Measurements from ENCODE around the gene SPATA18. TPM values are rescaled to one million over a fixed set of nuclear protein-coding genes. Genes with fewer than 3 reads are reported as not detected.
A peak's percentile ranks its signal among the peaks of the same experiment; 100 is the strongest.

Gene SPATA18
- total RNA-seq, 4 donors from 2014 or later, result 0.30 to 6.3 (median 4.3) TPM

- Histone ChIP-seq H3K4me3 (peak overlapping the region; percentile 56 to 91 (median 76)), H3K9me3 (no peaks in the 10 kb centered on the region), H3K36me3 (peaks cover 0 to 1% (median 0%) of the 10 kb centered on the region in 3 donors), H3K27ac (peak overlapping the region; percentile 45 to 88 (median 70)), H3K4me1 (peaks cover 0 to 32% (median 0%) of the 10 kb centered on the region in 4 donors), H3K27me3 (no peaks in the 10 kb centered on the region)
- no peak for DNase-seq (ENCODE audit: low spot score in 2 of 2)
- no peak for TF ChIP-seq EP300 (IDR thresholded peaks at IDR 0.05)
- TF ChIP-seq CTCF (IDR thresholded peaks at IDR 0.05), result no peak
- TF ChIP-seq POLR2A (IDR thresholded peaks at IDR 0.05), result no peak
- WGBS, 2 donors, result 27 to 28% methylated on average over 7 of the region's 7 CpGs
Observed at GRCh38 chr4:52036886-52037530, 14.1 kb upstream of the SPATA18 start.

GRCh38 chr4:52037689-52038102 lies 13.4 kb upstream of the SPATA18 start:
- Histone ChIP-seq H3K27ac (peak overlapping the region; percentile 45 to 88 (median 70)), H3K4me1 (peaks cover 0 to 32% (median 0%) of the 10 kb centered on the region in 4 donors), H3K9me3 (no peaks in the 10 kb centered on the region), H3K4me3 (peak overlapping the region; percentile 56 to 91 (median 76)), H3K36me3 (no peaks in the 10 kb centered on the region), H3K27me3 (no peaks in the 10 kb centered on the region)
- DNase-seq (ENCODE audit: low spot score in 2 of 2), result no peak
- 0 to 2% methylated on average over 11 to 19 of the region's 25 CpGs for WGBS, 2 donors
- TF ChIP-seq POLR2A (IDR thresholded peaks at IDR 0.05) (no peak), CTCF (IDR thresholded peaks at IDR 0.05) (no peak), EP300 (IDR thresholded peaks at IDR 0.05) (no peak)

GRCh38 chr4:52038103-52038912 lies 12.8 kb upstream of the SPATA18 start, which contains the start of gene SGCB:
TSS of gene SGCB (minus strand) at chr4:52038299. CDS start at chr4:52038259, 40 bp downstream.
- Histone ChIP-seq H3K36me3 (no peaks in the 10 kb centered on the region), H3K4me1 (peaks cover 0 to 29% (median 0%) of the 10 kb centered on the region in 4 donors), H3K9me3 (no peaks in the 10 kb centered on the region), H3K27ac (peak within 1 kb of the TSS; percentile 60 to 88 (median 80)), H3K4me3 (peak within 1 kb of the TSS; percentile 68 to 91 (median 76)), H3K27me3 (no peaks in the 10 kb centered on the region)
- WGBS, 2 donors, result 3 to 4% methylated on average over 36 to 63 of the region's 70 CpGs
- TF ChIP-seq POLR2A (IDR thresholded peaks at IDR 0.05) (peak in 1 of 2 donors; percentile 44), CTCF (IDR thresholded peaks at IDR 0.05) (no peak)
- peak; percentile 35 to 49 for DNase-seq (ENCODE audit: low spot score in 2 of 2)

GRCh38 chr4:52045028-52045427 lies 6.1 kb upstream of the SPATA18 start:
- no peak for DNase-seq (ENCODE audit: low spot score in 2 of 2)
- H3K27me3 ChIP-seq, result peaks cover 0 to 23% of the 10 kb centered on the region in 2 donors
- H3K4me1 ChIP-seq, result no peaks in the 10 kb centered on the region
- 94 to 97% methylated on average over 1 of the region's 1 CpG for WGBS, 2 donors
- no peak overlapping the region for H3K27ac ChIP-seq
- H3K4me3 ChIP-seq, result no peak overlapping the region
- no peaks in the 10 kb centered on the region for H3K36me3 ChIP-seq
- no peak for TF ChIP-seq CTCF (IDR thresholded peaks at IDR 0.05)
- no peak for TF ChIP-seq POLR2A (IDR thresholded peaks at IDR 0.05)
- TF ChIP-seq EP300 (IDR thresholded peaks at IDR 0.05), result no peak
- H3K9me3 ChIP-seq, result no peaks in the 10 kb centered on the region

- H3K4me3 ChIP-seq, result no peak overlapping the region
- peaks cover 0 to 8% (median 0%) of the 10 kb centered on the region in 4 donors for H3K9me3 ChIP-seq
- DNase-seq (ENCODE audit: low spot score in 2 of 2), result no peak
- H3K36me3 ChIP-seq, result no peaks in the 10 kb centered on the region
- TF ChIP-seq CTCF (IDR thresholded peaks at IDR 0.05) (no peak), EP300 (IDR thresholded peaks at IDR 0.05) (no peak), POLR2A (IDR thresholded peaks at IDR 0.05) (no peak)
- 82 to 84% methylated on average over 5 of the region's 5 CpGs for WGBS, 2 donors
- peaks cover 0 to 16% (median 0%) of the 10 kb centered on the region in 4 donors for H3K4me1 ChIP-seq
- H3K27ac ChIP-seq, result no peak overlapping the region
- H3K27me3 ChIP-seq, result peaks cover 0 to 53% of the 10 kb centered on the region in 2 donors
Observed at GRCh38 chr4:52049266-52049665, 1.8 kb upstream of the SPATA18 start.

Measured in tibial nerve (tissue), 4 donors.